ENCODE data around the gene SUPT16H.

Gene SUPT16H

DNA sequence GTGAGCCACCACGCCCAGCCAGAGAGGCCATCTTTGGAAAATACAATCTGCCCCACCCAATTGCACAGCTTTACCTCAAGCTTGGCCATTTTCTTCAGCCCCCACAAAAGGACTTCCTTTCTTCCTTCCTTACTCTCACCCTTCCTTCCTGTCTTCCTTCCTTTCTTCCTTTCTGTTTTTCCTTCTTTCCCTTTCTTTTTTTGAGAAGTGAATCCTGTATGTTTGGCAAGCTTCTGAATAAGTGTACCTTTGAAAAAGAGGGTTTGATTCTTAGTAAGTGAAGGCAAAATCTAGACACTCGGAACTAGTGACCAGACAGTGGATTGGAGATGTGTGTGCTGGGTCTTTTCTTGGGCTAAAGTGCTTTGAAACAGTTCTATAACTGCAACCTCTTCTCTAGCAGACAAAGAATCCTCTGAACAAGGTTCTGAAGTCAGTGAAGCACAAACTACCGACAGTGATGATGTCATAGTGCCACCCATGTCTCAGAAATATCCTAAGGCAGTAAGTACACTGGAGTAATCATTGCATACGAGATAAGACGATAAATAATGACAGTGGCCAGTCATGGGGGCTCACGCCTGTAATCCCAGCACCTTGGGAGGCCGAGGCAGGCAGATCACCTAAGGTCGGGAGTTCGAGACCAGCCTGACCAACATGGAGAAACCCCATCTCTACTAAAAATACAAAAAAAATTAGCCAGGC lies 49.5 kb downstream of the SUPT16H start:
- WGBS (ENCODE audit: extremely low coverage, insufficient coverage, low lambda C conversion rate) = no CpG with 5 or more reads among the region's 9 CpGs
- Histone ChIP-seq H3K23ac (ENCODE audit: low read length) (no peak overlapping the region), H3K4ac (ENCODE audit: low read depth, low read length) (no peak overlapping the region), H3K4me1 (ENCODE audit: control insufficient read depth, low read depth, low read length) (no peaks in the 10 kb centered on the region), H3K18ac (ENCODE audit: low read length) (no peak overlapping the region), H3K79me2 (ENCODE audit: control insufficient read depth, insufficient read depth, low read length) (no peaks in the 10 kb centered on the region), H3K36me3 (ENCODE audit: control insufficient read depth, insufficient read depth, low read length) (no peaks in the 10 kb centered on the region), H3K4me3 (ENCODE audit: low read length) (no peak overlapping the region), H3K27ac (ENCODE audit: low read depth, low read length) (no peak overlapping the region), H4K5ac (ENCODE audit: low read length) (no peak overlapping the region), H3K79me1 (ENCODE audit: low read length) (no peaks in the 10 kb centered on the region), H3K4me2 (ENCODE audit: low read length) (no peak overlapping the region), H3K56ac (ENCODE audit: low read length) (no peak overlapping the region), H4K8ac (ENCODE audit: low read depth, low read length) (no peak overlapping the region), H2BK5ac (ENCODE audit: low read length) (no peak overlapping the region), H3K9ac (ENCODE audit: low read length) (no peak overlapping the region), H2BK120ac (ENCODE audit: low read depth, low read length) (no peak overlapping the region), H2AK5ac (ENCODE audit: low read length) (no peak overlapping the region), H2BK15ac (replicated peaks; ENCODE audit: low read depth) (no peak overlapping the region), H3K27me3 (ENCODE audit: insufficient read depth, low read length, poor library complexity) (no peaks in the 10 kb centered on the region)
- no peak for DNase-seq

DNA sequence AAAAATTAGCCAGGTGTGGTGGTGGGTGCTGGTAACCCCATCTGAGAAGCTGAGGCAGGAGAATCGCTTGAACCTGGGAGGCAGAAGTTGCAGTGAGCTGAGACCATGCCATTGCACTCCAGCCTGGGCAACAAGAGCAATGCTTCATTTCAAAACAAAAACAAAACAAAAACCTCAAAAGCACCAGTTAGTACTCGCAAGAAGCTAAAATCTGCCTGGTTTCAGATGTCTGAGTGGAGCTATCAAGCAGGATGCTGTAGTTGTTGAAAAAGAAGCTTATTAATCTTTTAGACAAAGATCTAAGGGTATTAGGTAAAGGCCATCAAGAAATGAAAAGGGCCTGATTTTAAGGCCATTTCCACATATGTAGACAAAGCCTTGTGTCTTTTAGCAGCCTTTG lies 50.9 kb downstream of the SUPT16H start:
- Histone ChIP-seq H3K4ac (ENCODE audit: low read depth, low read length) (no peak overlapping the region), H3K18ac (ENCODE audit: low read length) (no peak overlapping the region), H3K56ac (ENCODE audit: low read length) (no peak overlapping the region), H2BK120ac (ENCODE audit: low read depth, low read length) (no peak overlapping the region), H3K23ac (ENCODE audit: low read length) (no peak overlapping the region), H3K27ac (ENCODE audit: low read depth, low read length) (no peak overlapping the region), H3K36me3 (ENCODE audit: control insufficient read depth, insufficient read depth, low read length) (no peaks in the 10 kb centered on the region), H2AK5ac (ENCODE audit: low read length) (no peak overlapping the region), H3K4me3 (ENCODE audit: low read length) (no peak overlapping the region), H3K4me2 (ENCODE audit: low read length) (no peak overlapping the region), H3K79me2 (ENCODE audit: control insufficient read depth, insufficient read depth, low read length) (no peaks in the 10 kb centered on the region), H2BK5ac (ENCODE audit: low read length) (no peak overlapping the region), H4K8ac (ENCODE audit: low read depth, low read length) (no peak overlapping the region), H3K4me1 (ENCODE audit: control insufficient read depth, low read depth, low read length) (no peaks in the 10 kb centered on the region), H3K9ac (ENCODE audit: low read length) (no peak overlapping the region), H4K5ac (ENCODE audit: low read length) (no peak overlapping the region), H3K79me1 (ENCODE audit: low read length) (no peaks in the 10 kb centered on the region), H3K27me3 (ENCODE audit: insufficient read depth, low read length, poor library complexity) (no peaks in the 10 kb centered on the region), H2BK15ac (replicated peaks; ENCODE audit: low read depth) (no peak overlapping the region)
- no CpG with 5 or more reads among the region's 2 CpGs for WGBS (ENCODE audit: extremely low coverage, insufficient coverage, low lambda C conversion rate)
- no peak for DNase-seq

GRCh38 chr14:21326972-21327371 lies 56.8 kb downstream of the SUPT16H start:
- no peak overlapping the region for H3K4me2 ChIP-seq (ENCODE audit: low read length)
- H3K27me3 ChIP-seq (ENCODE audit: insufficient read depth, low read length, poor library complexity) = no peaks in the 10 kb centered on the region
- no peak overlapping the region for H3K56ac ChIP-seq (ENCODE audit: low read length)
- no peak overlapping the region for H3K4me3 ChIP-seq (ENCODE audit: low read length)
- no peak overlapping the region for H2BK120ac ChIP-seq (ENCODE audit: low read depth, low read length)
- H3K27ac ChIP-seq (ENCODE audit: low read depth, low read length) = no peak overlapping the region
- H2BK15ac ChIP-seq (replicated peaks; ENCODE audit: low read depth) = no peak overlapping the region
- H2BK5ac ChIP-seq (ENCODE audit: low read length) = no peak overlapping the region
- H3K4me1 ChIP-seq (ENCODE audit: control insufficient read depth, low read depth, low read length) = no peaks in the 10 kb centered on the region
- H3K36me3 ChIP-seq (ENCODE audit: control insufficient read depth, insufficient read depth, low read length) = no peaks in the 10 kb centered on the region
- no peak overlapping the region for H3K18ac ChIP-seq (ENCODE audit: low read length)
- H3K79me1 ChIP-seq (ENCODE audit: low read length) = no peaks in the 10 kb centered on the region
- no peak overlapping the region for H2AK5ac ChIP-seq (ENCODE audit: low read length)
- H4K8ac ChIP-seq (ENCODE audit: low read depth, low read length) = no peak overlapping the region
- H3K9ac ChIP-seq (ENCODE audit: low read length) = no peak overlapping the region
- no peak overlapping the region for H3K23ac ChIP-seq (ENCODE audit: low read length)
- no peak overlapping the region for H3K4ac ChIP-seq (ENCODE audit: low read depth, low read length)
- no peak overlapping the region for H4K5ac ChIP-seq (ENCODE audit: low read length)
- WGBS (ENCODE audit: extremely low coverage, insufficient coverage, low lambda C conversion rate) = no CpG with 5 or more reads among the region's 1 CpG
- no peaks in the 10 kb centered on the region for H3K79me2 ChIP-seq (ENCODE audit: control insufficient read depth, insufficient read depth, low read length)
- DNase-seq = no peak

GRCh38 chr14:21322716-21323115 lies 61.1 kb downstream of the SUPT16H start:
- no peaks in the 10 kb centered on the region for H3K79me1 ChIP-seq (ENCODE audit: low read length)
- no peak overlapping the region for H3K9ac ChIP-seq (ENCODE audit: low read length)
- H3K18ac ChIP-seq (ENCODE audit: low read length) = no peak overlapping the region
- H2BK5ac ChIP-seq (ENCODE audit: low read length) = no peak overlapping the region
- DNase-seq = no peak
- no peaks in the 10 kb centered on the region for H3K4me1 ChIP-seq (ENCODE audit: control insufficient read depth, low read depth, low read length)
- no peak overlapping the region for H4K8ac ChIP-seq (ENCODE audit: low read depth, low read length)
- no peaks in the 10 kb centered on the region for H3K27me3 ChIP-seq (ENCODE audit: insufficient read depth, low read length, poor library complexity)
- no peak overlapping the region for H2BK15ac ChIP-seq (replicated peaks; ENCODE audit: low read depth)
- H2AK5ac ChIP-seq (ENCODE audit: low read length) = no peak overlapping the region
- H3K27ac ChIP-seq (ENCODE audit: low read depth, low read length) = no peak overlapping the region
- no peak overlapping the region for H3K4ac ChIP-seq (ENCODE audit: low read depth, low read length)
- no peak overlapping the region for H3K4me3 ChIP-seq (ENCODE audit: low read length)
- no peak overlapping the region for H3K4me2 ChIP-seq (ENCODE audit: low read length)
- H3K79me2 ChIP-seq (ENCODE audit: control insufficient read depth, insufficient read depth, low read length) = no peaks in the 10 kb centered on the region
- no peaks in the 10 kb centered on the region for H3K36me3 ChIP-seq (ENCODE audit: control insufficient read depth, insufficient read depth, low read length)
- H3K23ac ChIP-seq (ENCODE audit: low read length) = no peak overlapping the region
- no peak overlapping the region for H3K56ac ChIP-seq (ENCODE audit: low read length)
- no peak overlapping the region for H2BK120ac ChIP-seq (ENCODE audit: low read depth, low read length)
- WGBS (ENCODE audit: extremely low coverage, insufficient coverage, low lambda C conversion rate) = no CpG with 5 or more reads among the region's 2 CpGs
- no peak overlapping the region for H4K5ac ChIP-seq (ENCODE audit: low read length)

GRCh38 chr14:21320913-21321312 lies 62.9 kb downstream of the SUPT16H start:
- no peak for DNase-seq
- no peaks in the 10 kb centered on the region for H3K4me1 ChIP-seq (ENCODE audit: control insufficient read depth, low read depth, low read length)
- H2AK5ac ChIP-seq (ENCODE audit: low read length) = no peak overlapping the region
- no peak overlapping the region for H3K4ac ChIP-seq (ENCODE audit: low read depth, low read length)
- H3K36me3 ChIP-seq (ENCODE audit: control insufficient read depth, insufficient read depth, low read length) = no peaks in the 10 kb centered on the region
- no peak overlapping the region for H3K18ac ChIP-seq (ENCODE audit: low read length)
- no peak overlapping the region for H2BK5ac ChIP-seq (ENCODE audit: low read length)
- no peak overlapping the region for H3K27ac ChIP-seq (ENCODE audit: low read depth, low read length)
- H4K8ac ChIP-seq (ENCODE audit: low read depth, low read length) = no peak overlapping the region
- H2BK120ac ChIP-seq (ENCODE audit: low read depth, low read length) = no peak overlapping the region
- no peaks in the 10 kb centered on the region for H3K79me1 ChIP-seq (ENCODE audit: low read length)
- no peak overlapping the region for H2BK15ac ChIP-seq (replicated peaks; ENCODE audit: low read depth)
- H3K56ac ChIP-seq (ENCODE audit: low read length) = no peak overlapping the region
- H3K4me2 ChIP-seq (ENCODE audit: low read length) = no peak overlapping the region
- H3K9ac ChIP-seq (ENCODE audit: low read length) = no peak overlapping the region
- no CpG with 5 or more reads among the region's 2 CpGs for WGBS (ENCODE audit: extremely low coverage, insufficient coverage, low lambda C conversion rate)
- no peak overlapping the region for H4K5ac ChIP-seq (ENCODE audit: low read length)
- H3K23ac ChIP-seq (ENCODE audit: low read length) = no peak overlapping the region
- H3K79me2 ChIP-seq (ENCODE audit: control insufficient read depth, insufficient read depth, low read length) = no peaks in the 10 kb centered on the region
- no peaks in the 10 kb centered on the region for H3K27me3 ChIP-seq (ENCODE audit: insufficient read depth, low read length, poor library complexity)
- H3K4me3 ChIP-seq (ENCODE audit: low read length) = no peak overlapping the region

GRCh38 chr14:21317398-21317797 lies 66.4 kb downstream of the SUPT16H start:
- no peak for DNase-seq
- H3K79me1 ChIP-seq (ENCODE audit: low read length) = no peaks in the 10 kb centered on the region
- WGBS (ENCODE audit: extremely low coverage, insufficient coverage, low lambda C conversion rate) = no CpG with 5 or more reads among the region's 3 CpGs

More at GRCh38 chr14:21317398-21317797, 66.4 kb downstream of the SUPT16H start:
- H4K8ac ChIP-seq (ENCODE audit: low read depth, low read length) = no peak overlapping the region
- H2BK5ac ChIP-seq (ENCODE audit: low read length) = no peak overlapping the region
- no peak overlapping the region for H2BK15ac ChIP-seq (replicated peaks; ENCODE audit: low read depth)
- H3K4ac ChIP-seq (ENCODE audit: low read depth, low read length) = no peak overlapping the region
- H3K4me2 ChIP-seq (ENCODE audit: low read length) = no peak overlapping the region
- no peak overlapping the region for H2BK120ac ChIP-seq (ENCODE audit: low read depth, low read length)
- no peaks in the 10 kb centered on the region for H3K4me1 ChIP-seq (ENCODE audit: control insufficient read depth, low read depth, low read length)
- H3K36me3 ChIP-seq (ENCODE audit: control insufficient read depth, insufficient read depth, low read length) = no peaks in the 10 kb centered on the region
- H3K4me3 ChIP-seq (ENCODE audit: low read length) = no peak overlapping the region
- no peak overlapping the region for H2AK5ac ChIP-seq (ENCODE audit: low read length)
- H4K5ac ChIP-seq (ENCODE audit: low read length) = no peak overlapping the region
- H3K56ac ChIP-seq (ENCODE audit: low read length) = no peak overlapping the region
- H3K18ac ChIP-seq (ENCODE audit: low read length) = no peak overlapping the region
- no peak overlapping the region for H3K9ac ChIP-seq (ENCODE audit: low read length)
- H3K27ac ChIP-seq (ENCODE audit: low read depth, low read length) = no peak overlapping the region
- H3K27me3 ChIP-seq (ENCODE audit: insufficient read depth, low read length, poor library complexity) = no peaks in the 10 kb centered on the region
- no peaks in the 10 kb centered on the region for H3K79me2 ChIP-seq (ENCODE audit: control insufficient read depth, insufficient read depth, low read length)
- H3K23ac ChIP-seq (ENCODE audit: low read length) = no peak overlapping the region
